GM20000 (cell line): ENCODE results near the gene EVPL.

Experiments used
- DNase-seq: peaks from one replicate; pipeline ENCODE4 v3.0.0; 2012; ENCODE audit warnings: low spot score
- CTCF ChIP-seq: IDR thresholded peaks from 2 replicates; pipeline ENCODE4 v1.5.1; 2012; ENCODE audit warnings: mild to moderate bottlenecking, control low read depth; ENCODE audit errors: extremely low read depth, missing control alignments

The EVPL gene

DNA sequence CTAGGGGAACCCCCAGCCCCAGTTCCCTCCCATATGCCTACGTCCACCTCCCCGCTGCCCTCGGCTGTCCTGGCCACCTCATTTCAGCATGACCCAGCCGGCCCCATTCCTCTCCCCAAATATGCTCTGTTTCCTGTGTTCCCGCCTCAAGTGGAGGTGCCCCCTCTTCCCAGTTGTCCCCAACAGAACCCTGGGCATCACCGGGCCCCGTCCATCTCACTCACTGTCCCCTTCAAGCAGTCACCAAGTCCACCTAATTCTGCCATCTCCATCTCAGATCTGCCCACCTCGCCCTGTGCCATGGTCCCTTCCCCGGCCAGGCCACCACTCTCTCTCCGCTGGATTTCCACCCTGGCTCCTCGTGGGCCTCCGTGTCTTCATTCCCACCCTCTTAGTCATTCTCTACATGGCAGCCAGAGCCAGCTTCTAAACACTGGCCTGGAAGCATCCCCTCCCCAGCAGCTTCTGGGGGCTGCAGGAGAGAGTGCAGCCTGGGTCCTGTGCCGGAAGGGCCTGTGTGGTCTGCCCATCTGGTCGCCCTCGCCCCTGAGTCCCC is 13.7 kb downstream of the EVPL start:
- TF ChIP-seq CTCF: no peak
- no peak for DNase-seq

DNA sequence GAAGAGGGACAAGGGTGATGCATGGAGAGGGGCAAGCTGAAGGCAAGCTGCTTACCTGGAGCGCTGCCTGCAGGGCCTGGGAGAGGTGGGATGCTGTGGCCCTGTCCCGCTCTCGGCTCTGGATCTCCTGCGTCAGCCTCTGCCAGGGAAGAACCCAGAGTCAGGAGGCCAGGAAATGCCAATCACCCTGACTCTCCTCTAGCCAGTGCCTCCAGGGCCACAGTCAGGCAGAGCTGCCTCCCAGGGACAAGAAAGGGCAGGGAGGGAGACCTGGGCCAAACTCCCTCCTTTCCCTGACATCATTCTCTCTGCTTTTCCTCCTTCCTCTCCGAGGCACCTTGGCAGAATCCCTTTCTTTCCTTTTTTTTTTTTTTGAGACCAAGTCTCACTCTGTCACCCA is 15.2 kb downstream of the EVPL start:
- DNase-seq: no peak

DNA sequence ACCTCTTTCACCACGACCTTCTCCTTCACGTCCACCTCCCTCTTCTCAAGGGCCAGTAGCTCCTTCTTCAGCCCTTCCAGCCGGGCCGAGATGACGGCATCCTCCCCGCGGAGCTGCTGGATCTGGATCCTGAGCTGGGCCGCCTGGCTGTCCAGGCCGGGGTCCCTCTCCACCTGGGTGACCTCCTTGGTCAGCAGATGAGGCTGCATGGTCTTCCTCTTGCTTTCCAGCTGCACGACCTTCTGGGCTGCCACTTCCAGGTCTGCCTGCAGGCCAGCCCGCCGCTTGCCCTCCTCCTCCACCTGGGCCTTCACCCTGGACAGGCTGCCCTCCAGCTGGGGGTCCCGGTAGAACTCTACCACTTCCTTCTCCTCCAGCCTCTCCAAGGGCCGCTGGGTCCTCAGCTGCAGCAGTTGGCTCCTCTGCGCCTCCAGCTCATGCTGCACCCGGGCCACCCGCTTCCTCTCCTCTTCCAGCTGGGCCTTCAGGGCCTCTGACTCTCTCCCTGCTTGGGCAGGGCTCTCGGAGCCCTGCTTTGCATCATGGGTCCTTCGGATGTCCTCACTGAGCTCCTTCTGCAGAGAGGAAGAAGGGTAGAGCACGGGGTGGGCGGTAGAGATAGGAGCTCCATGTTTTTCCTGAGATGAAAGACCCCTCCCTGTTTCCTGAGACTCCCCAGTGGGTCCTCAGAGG is 17.0 kb downstream of the EVPL start:
- no peak for DNase-seq
- TF ChIP-seq CTCF: no peak

More for the DNA sequence above, 15.2 kb downstream of the EVPL start:
- no peak for TF ChIP-seq CTCF

- DNase-seq: no peak
- TF ChIP-seq CTCF: no peak
Observed at GRCh38 chr17:76009447-76009846, 17.7 kb downstream of the EVPL start.

GRCh38 chr17:76008630-76009425 is 18.3 kb downstream of the EVPL start:
- DNase-seq: no peak
- no peak for TF ChIP-seq CTCF

DNA sequence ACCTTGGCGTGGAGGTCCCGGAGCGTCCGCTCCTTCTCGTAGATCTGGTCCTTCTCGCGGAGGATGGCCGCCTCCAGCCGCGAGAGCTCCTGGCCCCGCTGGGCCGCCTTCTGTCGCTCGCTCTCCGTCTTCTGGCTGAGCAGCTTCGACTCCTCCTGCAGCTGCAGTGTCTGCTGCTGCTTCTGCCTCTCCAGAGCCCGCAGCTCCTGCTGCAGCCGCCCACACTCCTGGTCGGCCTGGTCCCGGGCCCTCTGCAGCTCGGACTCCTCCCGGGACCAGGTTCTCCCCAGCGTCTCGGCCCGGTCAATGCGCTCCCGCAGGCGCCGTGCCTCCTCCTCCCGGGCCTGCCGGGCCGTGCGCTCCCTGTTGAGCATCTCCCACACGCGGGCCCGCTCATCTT is 18.9 kb downstream of the EVPL start:
- no peak for DNase-seq
- no peak for TF ChIP-seq CTCF

- DNase-seq: no peak
- TF ChIP-seq CTCF: no peak
Observed at GRCh38 chr17:76007850-76008165, 19.3 kb downstream of the EVPL start.
